Stimulated activated CD4-positive, alpha-beta T cell treated with anti-CD3 and anti-CD28 coated beads, Interleukin-15, amount 100 ng/mL, for 1 hour (primary cell): ENCODE results near the gene TRAPPC3.

Source experiments
- DNase-seq, 2 donors: peaks; one replicate each; pipeline ENCODE4 v3.0.0-alpha.2; 2020; ENCODE audit warnings: low read depth in 1 of 2, low spot score in 1 of 2

TRAPPC3 gene

DNA sequence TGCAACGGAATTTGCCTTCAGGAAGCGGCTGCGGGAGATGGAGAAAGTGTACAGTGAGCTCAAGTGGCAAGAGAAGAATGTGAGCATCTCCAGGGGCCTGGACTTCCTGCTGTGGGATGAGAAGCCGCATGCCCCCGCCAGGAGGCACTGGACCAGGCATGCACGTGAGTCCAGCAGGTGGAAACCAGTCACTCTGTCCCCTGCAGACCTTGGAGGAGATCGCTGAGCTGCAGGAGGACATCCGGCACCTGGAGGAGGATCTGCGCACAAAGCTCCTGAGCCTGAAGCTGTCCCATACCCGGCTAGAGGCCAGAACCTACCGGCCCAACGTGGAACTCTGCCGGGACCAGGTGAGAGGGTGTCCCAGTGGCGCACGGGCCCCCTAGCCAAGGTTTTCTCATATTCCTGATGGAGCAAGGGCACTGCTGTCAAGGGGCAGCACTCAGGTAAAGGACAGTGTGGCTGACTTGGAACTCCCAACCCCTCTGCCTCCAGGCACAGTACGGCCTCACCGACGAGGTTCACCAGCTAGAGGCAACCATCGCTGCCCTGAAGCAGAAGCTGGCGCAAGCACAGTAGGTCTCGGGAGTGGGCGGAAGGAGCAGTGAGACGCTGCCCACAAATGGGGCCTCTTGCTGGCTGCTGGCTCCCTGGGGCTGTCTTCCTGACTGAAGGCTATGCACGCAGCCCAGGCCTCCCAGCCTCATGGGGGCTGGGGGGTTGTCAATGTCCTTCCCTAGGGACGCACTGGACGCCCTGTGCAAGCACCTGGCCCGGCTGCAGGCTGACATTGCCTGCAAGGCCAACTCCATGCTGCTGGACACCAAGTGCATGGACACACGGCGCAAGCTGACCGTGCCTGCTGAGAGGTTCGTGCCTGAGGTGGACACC is 61.8 kb downstream of the TRAPPC3 start:
- no peak for DNase-seq
